Fibroblast of mammary gland (primary cell): Measurements from ENCODE around the gene LAMTOR4.
A peak's percentile ranks its signal among the peaks of the same experiment; 100 is the strongest.

Experiments used
- DNase-seq: peaks from one replicate; pipeline ENCODE4 v3.0.0-alpha.2; 2010; ENCODE audit warnings: low read depth
- H3K4me3 ChIP-seq: 2 replicates; pipeline ENCODE4 v1.5.1; 2011; ENCODE audit warnings: low read depth, mild to moderate bottlenecking, low read length, moderate library complexity; ENCODE audit not compliant: control insufficient read depth
- CTCF ChIP-seq: conservative IDR thresholded peaks from 2 replicates; pipeline ENCODE4 v1.5.1; 2011; ENCODE audit warnings: low read depth, low read length, inconsistent platforms; ENCODE audit not compliant: control insufficient read depth, insufficient read depth

The LAMTOR4 gene

GRCh38 chr7:100154651-100155491, 6.2 kb downstream of the LAMTOR4 start:
- DNase-seq: no peak
- H3K4me3 ChIP-seq: no peak overlapping the region
- TF ChIP-seq CTCF: no peak

GRCh38 chr7:100155553-100156317, 7.0 kb downstream of the LAMTOR4 start:
- DNase-seq: no peak

GRCh38 chr7:100156331-100157068, 7.8 kb downstream of the LAMTOR4 start:
- no peak overlapping the region for H3K4me3 ChIP-seq
- TF ChIP-seq CTCF: no peak
- no peak for DNase-seq

More at GRCh38 chr7:100155553-100156317, 7.0 kb downstream of the LAMTOR4 start:
- no peak for TF ChIP-seq CTCF
- H3K4me3 ChIP-seq: no peak overlapping the region

- no peak for TF ChIP-seq CTCF
- no peak for DNase-seq
- peak overlapping the region; percentile 57 for H3K4me3 ChIP-seq
These were observed 8.3 kb downstream of the LAMTOR4 start for GRCh38 chr7:100157069-100157333.

- TF ChIP-seq CTCF: peak; percentile 27
- peak; percentile 82 for DNase-seq
- H3K4me3 ChIP-seq: peak overlapping the region; percentile 57
These were observed 8.9 kb downstream of the LAMTOR4 start for GRCh38 chr7:100157334-100158228.

- no peak for TF ChIP-seq CTCF
- peak; percentile 68 for DNase-seq
These were observed 9.7 kb downstream of the LAMTOR4 start, which contains the start of gene TRAPPC14 for GRCh38 chr7:100158229-100159098. Gene TRAPPC14 (minus strand): TSS chr7:100158723. CDS start chr7:100158499, 224 bp downstream.

More at GRCh38 chr7:100158229-100159098, 9.7 kb downstream of the LAMTOR4 start, which contains the start of gene TRAPPC14:
- peak within 1 kb of the TSS; percentile 57 for H3K4me3 ChIP-seq
